RCC 7860 (cell line): Measurements from ENCODE around the gene EXOSC10.
A peak's percentile ranks its signal among the peaks of the same experiment; 100 is the strongest.

Experiments used
- DNase-seq: peaks from one replicate; pipeline ENCODE4 v3.0.0-alpha.2; 2015; ENCODE audit warnings: low spot score
- FAIRE-seq: peaks from 2 replicates; lab custom pipeline; 2012; peaks lifted over from hg19 to GRCh38; lab: Jason Lieb, UNC

Gene EXOSC10

GRCh38 chr1:11099310-11100148, at the start of gene EXOSC10:
Gene EXOSC10, minus strand, starts transcription at chr1:11099869. Its CDS starts 38 bp downstream, at chr1:11099831.
- FAIRE-seq (no peak), DNase-seq (peak; percentile 74)

- no peak for DNase-seq
- FAIRE-seq: no peak
Observed at GRCh38 chr1:11147197-11147770, 47.6 kb upstream of the EXOSC10 start.

DNA sequence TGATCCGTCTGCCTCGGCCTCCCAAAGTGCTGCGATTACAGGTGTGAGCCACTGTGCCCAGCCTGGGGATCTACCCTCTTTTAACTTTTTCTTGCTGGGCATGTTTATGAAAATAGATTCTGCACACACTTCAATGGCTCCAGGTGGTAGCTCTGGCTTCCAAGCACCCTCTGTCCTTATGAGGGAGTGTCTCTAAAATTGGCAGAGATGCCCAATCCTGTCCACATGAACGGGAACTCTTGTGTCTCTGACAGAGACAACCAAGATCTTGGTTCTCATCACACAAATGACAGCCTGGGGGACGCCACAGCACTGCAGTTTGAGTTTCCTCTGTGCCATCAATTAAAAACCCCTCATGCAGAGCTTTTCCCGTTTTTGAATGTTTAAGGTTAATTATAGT, 46.1 kb upstream of the EXOSC10 start:
- DNase-seq (no peak), FAIRE-seq (no peak)

DNA sequence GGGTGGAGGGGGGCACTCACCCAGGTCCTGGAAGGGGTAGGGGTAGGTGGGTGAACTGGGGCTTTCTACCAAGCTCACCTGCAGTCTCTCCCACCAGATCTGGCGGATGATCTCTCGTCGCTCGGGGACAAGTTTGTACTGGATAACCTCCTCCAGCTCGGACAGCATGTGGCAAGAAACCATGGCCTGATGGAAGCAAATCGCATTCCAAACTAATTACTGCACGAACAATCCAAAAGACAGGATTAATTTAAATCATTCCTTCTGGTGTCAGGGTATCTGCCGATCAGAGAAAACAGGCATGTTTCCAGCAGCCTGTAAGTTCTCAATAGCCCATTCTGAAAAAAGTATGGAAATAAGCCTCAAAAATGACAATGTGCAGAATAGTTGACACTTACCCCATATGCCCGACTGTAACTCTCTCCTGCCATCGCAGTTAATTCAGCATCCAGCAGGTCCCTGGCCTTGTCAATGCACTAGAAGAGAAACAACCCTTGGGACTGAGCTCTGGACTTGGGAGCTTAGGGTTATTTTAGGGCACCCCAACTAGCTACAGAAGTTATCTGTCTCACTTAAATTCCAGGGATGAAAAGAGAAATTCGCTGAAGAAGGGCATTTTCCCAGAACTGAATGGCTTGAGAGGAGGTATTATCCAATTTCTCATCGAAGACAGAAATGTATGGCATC, 45.0 kb upstream of the EXOSC10 start:
- no peak for DNase-seq
- FAIRE-seq: no peak

DNA sequence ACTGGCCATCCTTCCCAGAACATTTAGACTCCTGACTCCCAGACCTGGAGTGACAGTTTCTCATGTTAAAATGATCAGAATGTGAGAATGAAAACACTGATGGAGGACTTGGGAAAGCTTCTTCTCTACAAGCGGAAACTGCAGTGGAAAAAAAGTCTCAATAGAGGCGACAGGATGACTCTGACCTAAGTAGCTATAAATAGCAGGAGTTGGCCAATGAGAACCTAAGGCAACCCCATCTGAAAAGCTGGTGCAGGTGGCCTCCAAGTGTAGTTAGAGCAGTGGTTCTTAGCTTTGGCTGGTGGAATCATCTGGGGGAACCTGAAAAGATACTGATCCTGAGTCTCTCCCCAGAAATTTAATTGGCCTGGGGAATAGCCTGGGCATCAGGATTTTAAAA, 44.2 kb upstream of the EXOSC10 start:
- FAIRE-seq (no peak), DNase-seq (no peak)

- FAIRE-seq (no peak), DNase-seq (no peak)
Observed at GRCh38 chr1:11143401-11143800, 43.7 kb upstream of the EXOSC10 start.

- DNase-seq: no peak
- FAIRE-seq: no peak
Observed at GRCh38 chr1:11142618-11143391, 43.1 kb upstream of the EXOSC10 start.

DNA sequence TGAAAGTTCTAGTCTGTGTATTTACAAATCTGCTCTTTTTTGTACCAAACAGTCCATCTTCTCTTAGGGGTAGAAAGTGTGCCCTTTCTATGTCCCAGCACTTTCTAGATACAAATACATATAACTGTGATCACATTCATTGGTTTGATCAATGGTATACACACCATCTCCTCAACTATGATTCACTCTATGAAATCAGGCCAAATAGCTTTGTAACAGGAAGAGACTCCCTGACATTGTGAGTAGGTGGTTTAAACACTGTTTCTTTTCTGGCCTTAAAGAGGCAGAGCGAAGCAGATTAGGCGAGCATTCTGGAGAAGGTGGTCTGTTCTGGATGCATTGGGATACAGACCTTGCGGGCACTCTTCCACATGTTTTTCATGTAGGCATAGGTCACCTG, 39.3 kb upstream of the EXOSC10 start:
- DNase-seq (no peak), FAIRE-seq (no peak)

- no peak for FAIRE-seq
- no peak for DNase-seq
Observed at GRCh38 chr1:11138029-11138428, 38.4 kb upstream of the EXOSC10 start.

DNA sequence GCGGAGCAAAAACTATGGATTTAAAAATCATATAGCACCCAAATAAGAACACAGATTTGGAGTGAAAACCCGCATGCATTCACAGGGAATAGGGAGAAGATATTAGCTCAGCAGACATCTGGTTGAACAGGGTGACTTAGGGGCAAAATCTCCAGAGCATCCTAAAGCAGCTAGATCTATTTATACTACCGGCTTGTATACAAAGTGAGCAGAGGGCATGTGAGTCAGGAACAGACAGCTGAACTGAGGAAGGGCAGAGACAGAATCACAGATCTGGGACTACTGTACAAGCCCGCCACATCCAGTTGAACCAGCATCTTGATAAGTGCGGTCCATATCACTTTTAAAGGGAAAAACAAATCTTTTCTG, 35.2 kb upstream of the EXOSC10 start:
- no peak for FAIRE-seq
- no peak for DNase-seq

- FAIRE-seq (no peak), DNase-seq (peak; percentile 42)
Observed at GRCh38 chr1:11134251-11134897, 34.7 kb upstream of the EXOSC10 start.

DNA sequence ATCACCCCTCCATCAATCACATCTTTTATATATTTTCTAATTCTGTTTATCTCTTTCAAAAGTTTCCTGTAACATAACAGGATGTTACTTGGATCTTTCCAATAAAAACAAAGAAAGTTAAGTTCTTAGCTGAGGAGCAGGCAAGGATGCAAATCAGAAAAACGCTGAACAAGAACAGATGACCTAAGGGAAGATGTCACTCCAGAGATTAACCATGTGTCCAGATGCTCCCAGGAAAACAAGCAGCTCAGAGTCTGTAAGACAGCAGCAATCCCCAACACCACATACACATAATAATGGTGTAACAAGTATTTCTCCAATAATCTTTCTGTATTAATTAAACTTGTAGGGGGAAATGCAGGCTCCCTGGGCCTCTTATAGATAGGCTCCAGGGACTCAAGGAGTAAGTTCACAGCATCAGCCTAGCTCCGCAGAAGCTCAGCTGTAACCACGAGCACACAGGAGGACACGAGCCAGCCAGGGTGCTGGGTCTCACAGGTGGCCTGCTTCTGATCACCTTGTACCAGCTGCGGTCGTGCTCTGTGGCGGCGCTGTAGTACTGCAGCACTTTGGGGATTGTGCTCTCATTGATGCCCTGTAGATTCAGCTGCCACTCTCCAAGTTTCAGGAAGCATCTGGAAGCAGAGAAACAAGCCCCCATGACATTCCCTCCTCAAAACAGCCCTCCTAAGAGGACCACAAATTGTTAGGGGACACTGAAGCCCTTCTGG, 33.1 kb upstream of the EXOSC10 start:
- FAIRE-seq (no peak), DNase-seq (no peak)

DNA sequence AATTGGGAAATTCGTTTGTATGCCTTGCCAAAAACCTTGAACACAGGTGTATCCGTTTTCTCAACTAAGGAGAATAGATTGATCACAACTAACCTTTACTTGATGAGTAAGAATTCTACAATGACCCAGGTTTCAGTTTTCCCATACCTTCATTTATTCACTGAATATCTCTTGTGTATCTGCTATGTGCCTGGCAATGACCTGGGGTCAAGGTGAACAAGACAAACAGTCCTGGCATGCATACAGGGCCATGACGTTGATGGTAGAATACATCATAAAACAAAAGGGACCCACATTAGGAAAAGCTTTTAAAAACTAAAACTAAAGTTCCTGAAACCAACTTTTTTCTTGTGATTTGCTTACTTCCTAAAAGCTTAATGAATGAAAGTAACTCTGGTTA, 32.1 kb upstream of the EXOSC10 start:
- no peak for FAIRE-seq
- DNase-seq: no peak

DNA sequence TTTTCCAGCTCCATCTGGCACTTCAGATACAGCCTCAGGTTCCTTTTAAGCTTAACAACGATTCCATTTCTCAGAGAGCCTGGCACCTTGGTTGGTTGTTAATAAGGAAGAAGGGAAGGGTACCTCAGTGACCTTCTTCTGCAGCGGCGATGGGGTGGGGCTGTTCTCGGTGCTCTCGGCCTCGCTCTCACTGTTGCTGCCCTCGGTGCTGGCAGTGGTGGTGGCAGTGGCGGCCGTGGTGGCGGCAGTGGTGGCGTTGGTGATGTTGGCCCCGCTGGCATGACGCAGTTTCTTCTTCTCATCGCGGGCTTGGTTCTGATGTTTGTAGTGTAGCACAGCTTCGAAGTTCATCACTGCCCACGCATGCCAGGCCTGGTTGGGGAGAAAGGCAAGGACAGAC, 30.7 kb upstream of the EXOSC10 start:
- DNase-seq: no peak
- no peak for FAIRE-seq

- no peak for FAIRE-seq
- DNase-seq: no peak
Observed at GRCh38 chr1:11129649-11130390, 30.2 kb upstream of the EXOSC10 start.

DNA sequence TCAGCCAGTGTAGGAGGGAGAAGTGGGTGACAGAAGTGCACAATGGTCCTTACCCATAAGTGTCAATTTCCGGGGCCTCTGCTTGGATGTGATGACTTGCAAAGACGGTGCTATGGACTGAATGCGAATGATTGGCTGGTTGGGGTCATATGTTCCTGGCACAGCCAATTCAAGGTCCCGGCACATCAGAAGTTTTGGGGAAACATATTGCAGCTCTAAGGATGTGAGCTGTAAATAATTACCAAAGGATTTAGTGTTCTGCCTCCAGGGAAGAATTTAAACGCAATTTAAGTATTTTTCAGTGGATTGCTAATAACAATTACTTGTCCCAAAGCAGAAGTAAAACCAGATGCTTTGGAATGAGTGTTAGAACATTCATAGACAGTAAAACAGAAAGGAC, 26.9 kb upstream of the EXOSC10 start:
- no peak for FAIRE-seq

DNA sequence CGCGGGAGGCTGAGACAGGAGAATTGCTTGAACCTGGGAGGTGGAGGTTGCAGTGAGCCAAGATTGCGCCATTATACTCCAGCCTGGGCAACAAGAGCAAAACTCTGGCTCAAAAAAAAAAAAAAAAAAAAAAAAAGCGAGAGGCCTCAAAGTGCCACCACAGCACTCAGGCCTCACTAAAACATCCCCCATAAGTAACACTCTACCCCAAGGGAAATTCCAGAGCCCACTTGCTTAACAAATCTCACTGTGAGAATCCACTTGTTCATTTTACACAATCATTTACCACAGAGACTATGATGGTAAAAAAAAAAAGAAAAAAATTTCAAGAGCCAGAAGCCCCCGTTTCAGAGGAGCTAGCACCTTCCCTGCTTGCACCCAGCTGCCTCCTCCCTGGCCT, 26.3 kb upstream of the EXOSC10 start:
- DNase-seq: no peak
- FAIRE-seq: no peak

More for the DNA sequence above, 26.9 kb upstream of the EXOSC10 start:
- no peak for DNase-seq

DNA sequence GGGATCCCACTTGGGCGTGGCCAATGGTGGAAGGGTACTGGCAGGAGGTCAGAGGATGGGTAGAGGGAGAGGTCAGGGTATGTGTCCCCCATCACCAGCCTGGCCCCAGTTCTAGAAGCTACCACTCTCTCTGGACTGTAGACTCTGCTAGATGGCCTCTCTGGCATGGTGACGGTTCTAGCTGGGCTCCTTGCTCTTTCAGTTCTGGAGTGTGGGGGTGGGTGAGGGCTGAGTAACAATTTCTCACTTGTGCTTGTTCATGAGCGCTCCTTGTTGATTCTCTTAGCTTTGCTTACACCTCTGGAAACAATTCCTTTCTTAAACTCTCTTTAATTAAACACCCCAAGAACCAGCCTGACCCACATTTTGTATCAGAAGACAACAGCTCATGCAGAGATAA, 25.3 kb upstream of the EXOSC10 start:
- FAIRE-seq (no peak), DNase-seq (no peak)

DNA sequence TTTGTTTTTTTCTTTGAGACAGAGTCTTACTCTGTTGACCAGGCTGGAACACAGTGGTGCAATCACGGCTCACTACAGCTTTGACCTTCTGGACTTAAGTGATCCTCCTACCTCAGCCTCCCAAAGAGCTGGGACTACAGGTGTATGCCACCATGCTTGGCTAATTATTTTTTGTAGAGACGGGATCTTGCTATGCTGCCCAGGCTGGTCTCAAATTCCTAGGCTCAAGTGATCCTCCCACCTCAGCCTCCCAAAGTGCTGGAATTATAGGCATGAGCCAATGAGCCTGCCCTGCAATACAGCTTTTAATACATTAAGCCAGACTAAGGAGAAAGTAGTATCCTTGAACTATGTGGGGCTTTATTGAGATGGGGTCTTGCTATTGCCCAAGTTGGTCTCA, 16.6 kb upstream of the EXOSC10 start:
- FAIRE-seq (no peak), DNase-seq (no peak)
